Islet precursor cell (in vitro differentiated cells): ENCODE data around the gene F5.

Source experiments
- DNase-seq: peaks from one replicate; pipeline ENCODE4 v3.0.0-alpha.2; 2018

Gene F5

DNA sequence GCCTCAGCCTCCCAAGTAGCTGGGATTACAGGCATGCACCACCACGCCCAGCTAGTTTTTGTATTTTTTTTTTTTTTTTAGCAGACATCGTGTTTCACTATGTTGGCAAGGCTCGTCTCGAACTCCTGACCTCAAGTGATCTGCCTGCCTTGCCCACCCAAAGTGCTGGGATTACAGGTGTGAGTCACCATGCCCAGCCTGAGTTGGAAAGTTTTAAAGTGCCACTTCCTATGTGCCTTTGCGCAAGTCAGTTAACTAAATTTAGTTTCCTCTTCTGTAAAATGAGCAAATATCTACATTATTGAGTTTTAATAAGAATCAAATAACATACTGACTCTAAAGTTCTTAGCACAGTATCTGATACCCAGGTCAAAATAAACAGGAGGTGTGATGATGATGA, 112.9 kb downstream of the F5 start:
- no peak for DNase-seq

DNA sequence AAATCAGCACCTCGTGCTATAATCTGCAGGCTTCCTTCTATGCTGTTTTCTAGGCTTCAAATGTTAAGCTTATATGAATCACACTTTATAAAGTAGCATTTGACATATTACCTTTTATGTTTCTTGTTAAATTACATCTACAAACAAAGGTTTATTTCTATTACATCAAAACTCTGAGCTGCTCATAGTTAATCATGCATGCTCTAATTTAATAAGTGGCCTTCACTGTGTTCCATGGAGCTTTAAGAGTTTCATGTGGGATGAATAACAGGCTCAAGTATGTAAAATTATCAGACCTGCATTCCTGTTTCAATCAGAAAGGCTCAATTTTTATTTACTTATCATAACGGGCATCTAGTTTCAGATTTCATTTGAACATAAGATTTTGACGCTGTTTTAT, 113.5 kb downstream of the F5 start:
- no peak for DNase-seq

DNA sequence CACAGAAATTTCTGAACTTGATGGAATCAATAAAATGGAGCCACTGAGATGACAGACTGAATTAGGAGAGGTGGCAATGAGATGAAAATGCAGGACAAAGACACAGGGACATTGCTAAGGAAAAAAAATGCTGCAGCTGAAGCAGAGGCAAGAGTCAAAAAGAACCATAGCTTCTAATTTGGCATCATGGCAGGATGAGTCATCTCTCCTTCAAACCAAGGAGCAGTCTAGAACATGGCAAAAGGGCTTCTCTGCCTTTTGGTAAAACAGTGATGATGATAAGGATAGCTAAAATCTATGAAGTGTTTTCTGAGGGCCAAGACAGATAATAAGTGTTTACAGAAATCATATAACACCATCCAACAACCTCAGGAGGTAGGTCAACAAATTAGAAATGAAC, 117.3 kb downstream of the F5 start:
- DNase-seq, result no peak

DNA sequence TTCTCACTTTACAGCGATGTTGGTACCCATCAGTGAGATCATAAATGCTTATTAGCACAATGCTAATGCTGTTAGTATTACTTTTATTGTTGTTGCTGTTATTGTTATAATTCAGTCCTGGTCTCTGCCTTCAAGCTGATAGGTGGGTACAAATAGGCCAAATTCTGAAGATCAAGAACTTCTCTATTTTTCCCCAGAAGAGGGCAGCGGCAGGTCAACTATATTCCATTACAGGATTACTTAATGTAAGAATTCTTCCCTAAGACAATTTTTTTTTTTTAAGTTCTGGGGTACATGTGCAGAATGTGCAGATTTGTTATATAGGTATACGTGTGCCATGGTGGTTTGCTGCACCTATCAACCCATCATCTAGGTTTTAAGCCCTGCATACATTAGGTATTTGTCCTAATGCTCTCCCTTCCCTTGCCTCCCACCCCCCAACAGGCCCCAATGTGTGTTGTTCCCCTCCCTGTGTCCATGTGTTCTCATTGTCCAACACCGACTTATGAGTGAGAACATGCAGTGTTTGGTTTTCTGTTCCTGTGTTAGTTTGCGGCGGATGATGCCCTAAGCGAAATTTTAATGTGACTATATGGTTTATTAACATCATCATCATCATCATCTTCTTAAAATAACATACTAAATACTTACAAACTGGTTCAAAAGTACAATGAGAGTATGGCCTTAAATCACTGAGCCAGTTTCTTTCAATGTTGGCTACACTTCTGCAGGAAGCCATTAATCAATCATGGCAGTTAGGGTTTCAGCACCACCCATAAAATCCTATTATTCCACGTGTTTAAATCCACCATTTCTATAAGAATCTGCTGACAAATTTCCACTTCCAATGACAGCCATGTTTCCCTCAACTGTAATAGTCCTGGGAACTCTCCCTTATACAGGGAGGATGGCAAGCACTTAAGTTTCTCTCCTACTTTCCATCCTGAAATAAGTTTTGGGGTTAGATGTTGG, 119.7 kb downstream of the F5 start:
- no peak for DNase-seq

DNA sequence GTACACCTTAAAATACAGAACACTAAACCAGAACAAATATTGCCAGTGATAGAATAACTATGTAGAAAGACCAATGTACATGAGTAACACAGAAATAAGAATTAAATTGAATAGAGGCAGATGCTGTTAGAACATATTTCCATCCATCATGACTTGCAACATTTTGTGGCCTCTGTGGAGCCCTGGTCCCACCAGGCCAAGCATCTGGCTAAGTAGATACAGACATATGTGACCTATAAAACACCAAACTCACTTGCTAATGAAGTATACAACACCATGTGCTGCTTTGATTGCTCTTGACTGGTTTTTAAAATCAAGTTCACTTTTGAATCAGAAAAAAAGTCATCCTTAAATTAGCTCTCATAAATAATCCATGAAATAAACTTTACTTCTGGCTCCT, 121.0 kb downstream of the F5 start:
- no peak for DNase-seq
